Activated CD8-positive, alpha-beta memory T cell treated with anti-CD3 and anti-CD28 coated beads, Interleukin-2, amount 50 U/mL, for 1 hour (primary cell): ENCODE results near the gene DIS3L2.

Source experiments
- DNase-seq: peaks from one replicate; pipeline ENCODE4 v3.0.0-alpha.2; 2020; ENCODE audit errors: extremely low read depth

Gene DIS3L2

GRCh38 chr2:232183279-232183678, 221.8 kb downstream of the DIS3L2 start:
- no peak for DNase-seq

- DNase-seq: no peak
Measured at GRCh38 chr2:232184346-232184745, 222.8 kb downstream of the DIS3L2 start.

GRCh38 chr2:232190796-232191195, 229.3 kb downstream of the DIS3L2 start:
- no peak for DNase-seq

GRCh38 chr2:232195487-232195886, 234.0 kb downstream of the DIS3L2 start:
- DNase-seq: no peak

GRCh38 chr2:232196802-232197201, 235.3 kb downstream of the DIS3L2 start:
- DNase-seq: no peak

GRCh38 chr2:232200195-232200594, 238.7 kb downstream of the DIS3L2 start:
- DNase-seq: no peak

GRCh38 chr2:232203166-232203891, 241.8 kb downstream of the DIS3L2 start:
- DNase-seq: no peak

GRCh38 chr2:232203936-232204335, 242.4 kb downstream of the DIS3L2 start:
- no peak for DNase-seq

GRCh38 chr2:232204457-232204931, 243.0 kb downstream of the DIS3L2 start:
- no peak for DNase-seq

GRCh38 chr2:232207174-232207573, 245.7 kb downstream of the DIS3L2 start:
- DNase-seq: no peak

- DNase-seq: no peak
Measured at GRCh38 chr2:232210306-232210705, 248.8 kb downstream of the DIS3L2 start.

- DNase-seq: no peak
Measured at GRCh38 chr2:232211743-232212686, 250.5 kb downstream of the DIS3L2 start.

- DNase-seq: no peak
Measured at GRCh38 chr2:232213176-232213575, 251.7 kb downstream of the DIS3L2 start.

- no peak for DNase-seq
Measured at GRCh38 chr2:232214053-232214452, 252.5 kb downstream of the DIS3L2 start.

- DNase-seq: no peak
Measured at GRCh38 chr2:232216028-232216427, 254.5 kb downstream of the DIS3L2 start.

GRCh38 chr2:232218778-232219495, 257.4 kb downstream of the DIS3L2 start:
- no peak for DNase-seq

GRCh38 chr2:232219496-232219870, 258.0 kb downstream of the DIS3L2 start:
- DNase-seq: no peak

GRCh38 chr2:232219932-232220331, 258.4 kb downstream of the DIS3L2 start:
- no peak for DNase-seq

GRCh38 chr2:232225429-232225828, 263.9 kb downstream of the DIS3L2 start:
- no peak for DNase-seq

- no peak for DNase-seq
Measured at GRCh38 chr2:232225895-232226294, 264.4 kb downstream of the DIS3L2 start.

GRCh38 chr2:232228332-232228731, 266.8 kb downstream of the DIS3L2 start:
- no peak for DNase-seq
